Iris pigment epithelial cell (primary cell): ENCODE results near the gene COL4A5.
"Not testable (repeated sequence)": the region's sequence is repeated elsewhere in the genome, so short reads cannot be mapped to it uniquely, and the experiment has no call there.

Experiments
- DNase-seq: peaks from one replicate; pipeline ENCODE4 v3.0.0-alpha.2; 2011; ENCODE audit warnings: low read depth

COL4A5 gene

DNA sequence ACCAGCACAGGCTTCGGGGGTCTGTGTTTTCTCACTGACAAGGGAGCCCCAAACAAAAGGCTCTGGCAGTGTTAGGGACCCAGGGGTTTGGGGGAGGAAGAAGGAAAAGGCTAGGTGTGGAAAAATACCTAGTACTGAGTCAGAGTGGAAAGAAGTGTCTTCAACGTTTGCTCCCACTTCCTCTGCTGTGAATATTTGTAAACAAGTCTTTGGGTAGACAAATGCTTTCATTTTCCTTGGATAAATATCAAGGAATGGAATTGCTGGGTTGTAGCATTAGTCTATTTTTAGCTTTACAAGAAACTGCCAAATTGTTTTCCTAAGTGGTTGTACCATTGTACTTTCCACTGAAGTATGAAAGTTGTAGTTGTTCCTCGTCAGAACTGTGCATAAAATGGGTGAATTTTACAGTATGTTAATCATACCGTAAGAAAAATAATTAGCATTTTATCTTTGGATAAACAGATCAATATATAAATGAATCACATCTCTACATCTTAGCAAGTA is 17.4 kb downstream of the COL4A5 start:
- no peak for DNase-seq

- peak; percentile 50 for DNase-seq
Measured at GRCh38 chrX:108464604-108465003, 25.0 kb downstream of the COL4A5 start.

- peak; percentile 70 for DNase-seq
Measured at GRCh38 chrX:108468486-108468885, 28.8 kb downstream of the COL4A5 start.

DNA sequence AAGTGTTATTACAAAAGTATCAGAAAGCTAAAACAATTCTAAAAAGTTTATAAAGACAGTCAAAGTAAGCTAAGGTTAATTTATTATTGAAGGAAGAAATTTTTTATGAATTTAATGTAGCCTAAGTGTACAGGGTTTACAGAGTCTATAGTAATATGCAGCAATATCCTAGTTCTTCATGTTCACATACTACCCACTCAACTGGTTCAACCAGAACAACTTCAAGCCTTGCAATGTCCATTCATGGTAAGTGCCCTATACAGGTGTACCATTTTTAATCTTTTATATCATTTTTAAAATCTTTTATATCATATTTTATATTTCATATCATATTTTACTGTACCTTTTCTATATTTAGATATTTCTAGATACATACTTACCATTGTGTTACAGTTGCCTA is 34.3 kb downstream of the COL4A5 start:
- no peak for DNase-seq

DNA sequence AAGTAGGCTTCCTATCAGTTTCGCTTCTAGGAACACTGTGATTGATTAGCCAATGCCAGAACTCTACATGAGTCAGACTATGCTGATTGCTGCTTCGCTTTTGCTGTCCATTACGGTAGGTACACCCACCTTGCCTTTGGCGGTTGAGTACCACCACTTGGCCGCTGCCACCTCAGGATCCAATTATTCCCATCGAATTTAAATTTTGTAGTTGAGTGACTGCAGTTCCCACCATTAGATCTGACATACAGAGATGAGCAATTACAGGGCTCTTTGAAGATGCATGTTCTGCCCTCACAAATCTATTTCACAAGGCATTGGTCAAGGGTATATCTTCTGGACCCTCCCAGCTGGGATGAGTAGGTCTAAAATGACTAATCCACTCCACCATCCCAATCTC is 41.9 kb downstream of the COL4A5 start:
- DNase-seq, result not testable (repeated sequence)

- no peak for DNase-seq
Measured at GRCh38 chrX:108484251-108484650, 44.6 kb downstream of the COL4A5 start.

- DNase-seq, result no peak
Measured at GRCh38 chrX:108485960-108486359, 46.3 kb downstream of the COL4A5 start.

DNA sequence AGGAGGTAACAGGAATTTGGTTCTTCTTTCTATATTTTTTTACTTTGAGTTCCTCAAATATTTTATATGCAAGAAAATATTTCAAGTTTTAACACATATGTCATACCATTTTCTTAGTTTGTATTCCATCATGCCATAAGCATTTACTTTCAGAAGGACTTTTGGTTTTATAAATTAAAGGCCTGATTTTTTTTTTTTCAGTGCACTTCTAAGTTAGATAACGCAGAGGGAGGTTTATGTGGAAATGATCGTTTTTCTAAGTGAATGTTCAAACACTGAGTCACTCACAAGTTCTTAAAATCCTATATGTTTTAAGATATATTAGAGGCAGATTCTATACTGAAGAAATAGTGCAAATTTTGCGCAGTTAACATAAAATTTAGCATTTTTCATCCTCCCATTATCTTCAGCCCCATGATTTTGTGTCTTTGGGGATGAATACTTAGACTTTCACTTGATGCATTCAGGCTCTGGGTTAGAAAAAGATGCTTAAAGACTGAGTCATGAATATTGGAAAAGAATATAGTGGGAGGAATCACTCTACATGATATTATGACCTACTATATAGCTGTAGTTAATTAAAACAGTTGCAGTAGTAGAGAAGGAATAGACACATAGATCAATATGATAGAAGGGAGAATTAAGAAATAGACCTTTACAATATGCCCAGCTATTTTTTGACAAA is 54.9 kb downstream of the COL4A5 start:
- peak; percentile 58 for DNase-seq

GRCh38 chrX:108511721-108512120 is 72.1 kb downstream of the COL4A5 start:
- DNase-seq, result peak; percentile 61

GRCh38 chrX:108516184-108516583 is 76.5 kb downstream of the COL4A5 start:
- peak; percentile 84 for DNase-seq

DNA sequence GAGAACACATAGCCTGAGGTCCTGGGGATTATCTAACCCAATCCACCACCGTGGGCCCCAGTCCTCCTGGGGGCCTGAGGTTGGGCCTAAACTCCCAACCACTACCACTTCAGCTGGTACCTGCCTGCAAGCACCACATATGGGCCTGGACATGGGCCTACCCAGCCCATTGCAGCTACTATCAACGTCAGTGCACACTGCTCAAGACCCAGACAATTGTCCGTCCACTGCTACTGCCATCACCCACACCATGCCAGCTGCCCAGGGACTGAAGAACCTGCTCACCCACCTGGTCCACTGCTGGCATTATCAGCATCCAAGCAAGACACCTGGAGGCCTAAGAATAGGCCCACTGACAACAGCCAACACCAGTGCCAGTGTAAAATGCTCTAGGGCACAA is 88.1 kb downstream of the COL4A5 start:
- DNase-seq, result no peak

GRCh38 chrX:108537005-108537404 is 97.4 kb downstream of the COL4A5 start:
- DNase-seq, result peak; percentile 55

DNA sequence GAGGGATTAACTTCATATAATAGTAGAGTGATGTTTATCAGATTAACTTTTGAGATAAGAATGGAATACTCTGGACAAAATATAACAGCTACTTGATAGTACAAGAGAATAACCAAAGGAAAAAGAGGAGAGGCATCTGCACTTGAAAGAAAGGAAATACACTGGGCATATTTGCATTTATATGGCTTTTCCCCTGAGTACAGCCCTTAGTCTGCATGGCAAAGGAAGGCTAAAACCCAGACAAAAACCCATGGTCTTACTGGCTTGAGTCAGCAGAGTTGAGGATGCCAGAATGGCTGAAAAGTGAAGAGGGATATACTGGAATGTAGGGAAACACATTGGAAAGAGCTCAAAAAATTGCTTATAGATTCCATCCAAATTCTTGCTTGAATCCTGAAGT is 101.6 kb downstream of the COL4A5 start:
- no peak for DNase-seq

GRCh38 chrX:108557580-108557979 is 117.9 kb downstream of the COL4A5 start:
- DNase-seq, result no peak

DNA sequence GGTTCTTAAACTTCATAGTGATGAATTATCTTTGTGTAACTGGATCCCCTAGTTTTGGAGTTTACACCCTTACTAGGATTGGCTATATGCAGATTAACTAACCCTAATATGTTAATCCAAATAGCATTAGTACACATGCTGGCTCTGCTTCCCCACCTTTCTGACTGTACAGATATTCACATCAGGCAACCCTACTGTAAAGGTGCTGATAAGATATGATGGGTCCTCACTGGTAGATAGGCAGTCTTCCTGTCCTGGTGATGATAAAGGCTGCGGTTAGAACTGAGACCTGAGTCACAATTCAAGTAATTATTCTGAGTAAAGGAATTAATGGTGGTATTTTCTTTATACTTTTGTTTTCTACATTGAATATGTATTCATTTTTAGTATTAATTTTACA is 118.6 kb downstream of the COL4A5 start:
- DNase-seq, result no peak

DNA sequence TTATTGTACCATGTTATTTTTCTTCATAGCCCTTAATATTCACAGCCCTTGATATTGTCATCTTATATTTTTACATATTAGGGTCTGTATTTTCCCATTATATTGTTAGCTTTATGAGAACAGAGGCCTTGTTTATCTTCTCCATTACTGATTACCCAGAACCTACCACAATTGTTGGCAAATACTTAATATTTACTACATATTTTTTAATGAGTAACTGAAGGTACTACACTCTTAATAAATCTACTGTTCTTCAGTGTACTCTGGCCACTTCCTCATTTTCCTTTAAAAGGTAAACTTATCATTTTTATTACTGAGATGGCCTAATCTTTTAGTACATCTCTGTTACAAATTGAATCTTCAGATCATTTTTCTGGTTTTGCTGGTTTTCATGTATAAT is 133.5 kb downstream of the COL4A5 start:
- DNase-seq, result no peak

- DNase-seq, result no peak
Measured at GRCh38 chrX:108582151-108582550, 142.5 kb downstream of the COL4A5 start.

- peak; percentile 5 for DNase-seq
Measured at GRCh38 chrX:108584617-108585211, 145.1 kb downstream of the COL4A5 start.

DNA sequence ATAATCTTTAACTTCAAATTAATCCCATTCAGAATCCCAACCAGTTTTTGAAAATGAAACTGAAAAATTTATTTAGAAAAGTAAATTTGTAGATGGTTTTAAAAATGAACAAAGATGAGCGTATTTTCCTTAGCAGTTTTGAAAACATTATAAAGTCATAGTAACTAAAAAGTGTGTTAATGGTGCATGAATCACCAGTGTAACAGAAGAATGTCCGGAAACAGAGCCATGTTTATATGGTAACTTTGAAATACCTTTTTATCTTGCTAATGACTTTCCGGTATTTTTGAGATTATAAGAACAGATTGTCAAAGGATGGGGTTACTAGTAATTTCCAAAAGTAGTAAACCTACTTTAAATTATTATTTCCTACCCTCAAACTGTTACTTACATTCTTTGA is 150.9 kb downstream of the COL4A5 start:
- peak; percentile 44 for DNase-seq

DNA sequence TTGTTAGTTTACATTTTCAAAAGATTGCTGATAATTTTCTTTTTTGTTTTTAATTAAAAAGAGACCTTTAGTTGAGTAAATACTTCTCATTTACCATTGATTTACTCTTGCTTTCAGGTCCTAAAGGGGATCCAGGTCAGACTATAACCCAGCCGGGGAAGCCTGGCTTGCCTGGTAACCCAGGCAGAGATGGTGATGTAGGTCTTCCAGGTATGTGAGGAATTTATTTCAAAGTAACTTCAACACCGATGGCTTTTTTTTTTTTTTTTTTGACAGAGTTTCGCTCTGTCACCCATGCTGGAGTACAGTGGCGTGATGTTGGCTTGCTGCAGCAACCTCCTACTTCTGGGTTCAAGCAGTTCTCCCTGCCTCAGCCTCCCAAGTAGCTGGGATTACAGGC is 161.6 kb downstream of the COL4A5 start:
- DNase-seq, result no peak

- no peak for DNase-seq
Measured at GRCh38 chrX:108610141-108610540, 170.5 kb downstream of the COL4A5 start.

DNA sequence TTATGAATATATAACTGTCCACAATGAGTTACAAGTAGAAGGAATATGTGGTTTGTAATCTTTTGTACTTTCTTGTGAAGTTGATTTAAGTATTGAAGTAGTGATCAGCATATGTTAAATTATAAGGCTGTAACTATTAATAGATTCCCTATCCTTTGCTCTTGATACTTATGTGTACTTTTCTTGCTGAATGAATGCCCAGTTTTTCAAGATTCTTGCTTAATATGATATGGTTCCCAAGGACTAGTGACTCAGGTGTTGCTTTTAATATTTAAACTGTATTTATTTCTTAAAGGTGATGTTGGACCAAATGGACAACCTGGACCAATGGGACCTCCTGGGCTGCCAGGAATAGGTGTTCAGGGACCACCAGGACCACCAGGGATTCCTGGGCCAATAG is 175.0 kb downstream of the COL4A5 start:
- DNase-seq, result peak; percentile 16

- no peak for DNase-seq
Measured at GRCh38 chrX:108640817-108641216, 201.2 kb downstream of the COL4A5 start.
